RPMI8226 (cell line): ENCODE measurements around the gene PIGL.
A peak's percentile ranks its signal among the peaks of the same experiment; 100 is the strongest.
"Not testable (repeated sequence)": the region's sequence is repeated elsewhere in the genome, so short reads cannot be mapped to it uniquely, and the experiment has no call there.

ENCODE experiments used
- DNase-seq: peaks from one replicate; pipeline ENCODE4 v3.0.0-alpha.2; 2015

The PIGL gene

GRCh38 chr17:16281351-16281750 is 64.3 kb downstream of the PIGL start:
- no peak for DNase-seq

GRCh38 chr17:16282522-16282921 is 65.5 kb downstream of the PIGL start:
- no peak for DNase-seq

- no peak for DNase-seq
Measured at GRCh38 chr17:16283705-16284104, 66.7 kb downstream of the PIGL start.

DNA sequence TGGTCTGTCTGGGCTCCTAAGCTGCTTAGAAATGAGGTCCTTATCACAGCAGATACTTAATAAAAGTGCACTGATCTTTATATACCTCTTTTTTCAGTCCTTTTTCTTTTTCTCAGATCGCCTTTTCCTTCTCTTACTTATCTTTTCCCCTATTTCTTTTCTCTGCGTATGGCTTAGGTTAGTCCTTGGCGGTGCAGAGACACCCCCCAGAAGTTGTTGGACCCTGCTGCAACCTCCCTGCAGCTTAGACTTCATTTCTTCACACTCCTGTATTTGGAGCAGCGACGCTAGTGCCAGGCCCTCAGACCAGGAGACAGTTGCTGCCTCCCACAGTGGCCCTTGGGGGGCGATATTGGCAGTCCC is 68.6 kb downstream of the PIGL start:
- DNase-seq: no peak

DNA sequence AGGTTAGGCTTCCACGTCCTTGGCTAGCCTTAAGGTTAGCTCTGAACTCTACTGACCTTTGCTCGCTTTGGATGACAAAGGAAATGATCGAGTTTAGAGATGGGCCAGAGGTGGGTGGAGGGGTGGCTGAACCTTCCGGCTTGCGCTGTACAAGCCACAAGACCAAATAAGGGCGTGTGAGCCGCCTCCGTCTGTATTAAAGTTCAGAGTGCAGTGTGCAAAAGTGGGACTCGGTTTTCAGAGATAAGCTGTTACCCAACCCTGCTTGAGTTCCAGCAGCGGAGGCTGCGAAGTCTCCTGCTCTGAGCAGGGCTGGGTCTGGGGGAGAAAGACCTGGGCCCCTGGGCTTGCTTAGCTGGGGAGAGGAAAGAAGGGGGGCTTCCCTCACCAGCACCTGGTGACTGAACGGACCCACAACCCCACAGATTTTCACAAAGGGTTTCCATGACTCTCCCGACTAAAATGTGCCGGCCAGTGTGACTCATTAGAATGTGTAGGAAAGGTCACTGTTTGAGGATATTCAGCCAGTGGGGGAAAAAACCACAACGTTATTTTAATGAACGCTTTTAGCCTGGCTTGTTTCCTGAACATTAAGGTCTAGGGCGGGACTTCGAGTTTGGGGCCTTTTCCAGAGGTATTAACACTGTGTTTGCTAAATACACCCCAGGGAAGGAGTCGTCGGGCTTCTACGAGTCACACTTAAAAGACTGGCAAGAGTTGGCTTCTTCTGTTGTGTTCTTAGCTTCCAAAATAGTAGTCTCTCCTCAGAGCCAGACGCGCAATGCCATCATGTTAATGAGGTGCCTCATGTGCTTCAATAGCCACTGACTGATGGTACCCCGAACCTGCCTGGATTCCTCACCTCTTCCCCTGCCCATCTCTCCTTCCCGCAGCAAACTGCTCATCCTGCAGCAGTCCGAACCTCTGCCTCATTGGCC is 69.3 kb downstream of the PIGL start:
- DNase-seq: no peak

GRCh38 chr17:16286947-16287562 is 70.0 kb downstream of the PIGL start:
- no peak for DNase-seq

GRCh38 chr17:16287563-16288027 is 70.6 kb downstream of the PIGL start:
- peak; percentile 2 for DNase-seq

DNA sequence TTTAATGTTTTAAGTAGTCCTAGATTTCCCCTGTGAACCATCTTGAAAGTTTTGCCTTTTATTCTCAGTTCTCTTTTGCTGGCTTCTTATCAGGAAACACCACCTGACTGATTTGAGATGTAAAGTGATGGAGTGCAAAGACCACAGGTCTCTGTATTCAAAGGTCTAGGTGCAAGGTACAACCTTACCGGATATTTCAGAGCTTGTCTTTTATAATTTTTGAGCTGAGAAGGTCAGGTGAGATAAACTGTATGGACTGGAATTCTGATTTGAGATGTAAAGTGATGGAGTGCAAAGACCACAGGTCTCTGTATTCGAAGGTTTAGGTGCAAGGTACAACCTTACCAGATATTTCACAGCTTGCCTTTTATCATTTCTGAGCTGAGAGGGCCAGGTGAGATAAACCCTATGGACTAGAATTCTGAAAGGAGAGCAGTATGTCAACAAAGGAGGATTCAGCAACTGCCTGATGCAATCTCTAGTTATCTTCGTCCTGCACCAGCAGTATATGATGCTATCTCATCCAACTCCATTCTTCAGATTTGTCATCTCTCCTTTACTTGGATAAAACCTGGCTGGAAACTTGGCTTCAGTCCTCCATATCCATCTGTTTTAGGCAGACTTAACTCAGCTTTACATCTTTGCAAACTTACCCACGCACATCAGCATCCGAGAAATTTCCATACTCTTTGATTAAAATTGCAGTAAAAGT is 72.0 kb downstream of the PIGL start:
- no peak for DNase-seq

- DNase-seq: no peak
Measured at GRCh38 chr17:16293931-16294330, 76.9 kb downstream of the PIGL start.

DNA sequence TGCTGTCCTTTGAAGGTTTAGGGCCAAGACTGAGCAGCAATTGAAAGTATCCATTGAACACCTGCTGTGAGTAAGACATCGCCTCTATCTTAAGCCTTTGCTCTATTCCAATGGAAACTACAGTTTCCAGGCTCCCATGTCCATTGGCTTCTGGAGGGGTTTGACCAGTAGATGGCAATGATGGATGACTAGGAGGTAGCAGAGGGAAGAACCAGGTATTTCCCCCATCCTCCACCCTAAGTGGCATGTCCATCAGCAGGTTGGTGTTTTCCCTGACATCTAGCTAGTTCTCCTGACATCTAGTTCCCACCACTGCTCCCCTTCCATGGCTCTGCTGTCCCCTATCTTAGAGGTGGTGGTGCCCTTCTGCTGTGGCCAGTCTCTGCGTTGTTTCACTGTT is 77.5 kb downstream of the PIGL start:
- DNase-seq: no peak

GRCh38 chr17:16296072-16296471 is 79.1 kb downstream of the PIGL start:
- DNase-seq: not testable (repeated sequence)

- no peak for DNase-seq
Measured at GRCh38 chr17:16297367-16298139, 80.5 kb downstream of the PIGL start.

DNA sequence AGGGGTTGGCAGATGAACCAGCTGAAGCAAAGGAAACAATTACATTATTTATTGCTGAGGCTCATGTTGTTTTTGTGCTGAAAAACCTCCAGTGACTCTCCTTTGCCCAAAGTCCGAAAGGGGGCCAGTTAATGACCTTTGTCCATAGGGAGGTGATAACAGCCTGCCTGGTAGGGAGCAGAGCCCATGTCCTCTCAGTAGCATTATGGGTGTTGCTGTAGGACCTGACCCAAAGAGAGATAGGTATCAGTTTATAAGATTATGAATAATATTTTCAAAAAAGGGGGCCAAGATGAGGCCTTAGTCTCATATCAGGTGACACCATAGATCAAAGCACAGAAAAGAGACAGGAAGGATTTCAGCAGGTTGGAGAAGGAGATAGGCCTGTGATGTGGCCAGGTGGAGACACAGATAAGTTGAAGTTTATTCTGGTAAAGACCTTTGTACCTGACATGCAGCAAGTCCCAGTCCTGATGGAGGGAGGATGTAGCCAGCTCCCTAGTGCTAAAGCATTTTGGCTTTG is 81.2 kb downstream of the PIGL start:
- DNase-seq: no peak

GRCh38 chr17:16300554-16300953 is 83.5 kb downstream of the PIGL start:
- DNase-seq: no peak

- no peak for DNase-seq
Measured at GRCh38 chr17:16301963-16302855, 85.2 kb downstream of the PIGL start.

GRCh38 chr17:16302856-16303255 is 85.8 kb downstream of the PIGL start:
- DNase-seq: no peak

DNA sequence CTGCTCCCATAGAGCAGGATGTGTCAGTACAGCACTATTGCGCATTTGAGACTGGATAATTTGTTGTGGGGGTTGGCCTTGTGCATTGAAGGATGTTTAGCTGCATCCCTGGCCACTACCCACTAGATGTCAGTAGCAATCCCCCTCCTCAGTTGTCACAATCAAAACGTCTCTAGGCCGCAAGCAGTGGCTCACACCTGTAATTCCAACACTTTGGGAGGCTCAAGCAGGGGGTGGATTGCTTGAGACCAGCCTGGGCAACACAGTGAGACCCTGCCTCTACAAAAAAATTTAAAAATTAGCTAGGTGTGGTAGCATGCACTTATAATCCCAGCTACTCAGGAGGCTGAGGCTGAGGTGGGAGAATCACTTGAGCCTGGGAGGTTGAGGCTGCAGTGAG is 87.8 kb downstream of the PIGL start:
- DNase-seq: peak; percentile 3

DNA sequence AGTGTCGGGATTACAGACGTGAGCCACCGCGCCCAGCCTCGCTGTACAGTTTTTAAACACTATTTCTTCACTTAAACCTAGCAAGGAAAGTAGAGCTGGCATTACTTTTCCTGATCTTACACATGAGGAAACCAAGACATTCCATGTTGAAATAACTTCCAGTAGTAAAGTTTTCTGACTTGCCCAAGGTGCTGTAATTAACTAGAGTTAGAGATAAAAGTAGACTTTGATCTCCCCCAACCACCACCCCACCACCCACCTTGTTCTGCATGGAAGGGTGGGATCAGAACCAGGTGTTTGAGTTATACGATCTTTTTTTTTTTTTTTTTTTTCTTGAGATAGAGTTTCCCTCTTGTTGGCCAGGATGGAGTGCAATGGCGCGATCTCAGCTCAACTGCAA is 89.2 kb downstream of the PIGL start:
- DNase-seq: no peak

DNA sequence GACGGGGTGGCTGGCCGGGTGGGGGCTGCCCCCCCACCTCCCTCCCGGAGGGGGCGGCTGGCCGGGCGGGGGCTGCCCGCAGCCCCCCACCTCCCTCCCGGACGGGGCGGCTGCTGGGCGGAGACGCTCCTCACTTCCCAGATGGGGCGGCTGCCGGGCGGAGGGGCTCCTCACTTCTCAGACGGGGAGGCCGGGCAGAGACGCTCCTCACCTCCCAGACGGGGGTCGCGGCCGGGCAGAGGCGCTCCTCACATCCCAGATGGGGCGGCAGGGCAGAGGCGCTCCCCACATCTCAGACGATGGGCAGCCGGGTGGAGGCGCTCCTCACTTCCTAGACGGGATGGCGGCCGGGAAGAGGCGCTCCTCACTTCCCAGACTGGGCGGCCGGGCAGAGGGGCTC is 95.1 kb downstream of the PIGL start:
- not testable (repeated sequence) for DNase-seq

DNA sequence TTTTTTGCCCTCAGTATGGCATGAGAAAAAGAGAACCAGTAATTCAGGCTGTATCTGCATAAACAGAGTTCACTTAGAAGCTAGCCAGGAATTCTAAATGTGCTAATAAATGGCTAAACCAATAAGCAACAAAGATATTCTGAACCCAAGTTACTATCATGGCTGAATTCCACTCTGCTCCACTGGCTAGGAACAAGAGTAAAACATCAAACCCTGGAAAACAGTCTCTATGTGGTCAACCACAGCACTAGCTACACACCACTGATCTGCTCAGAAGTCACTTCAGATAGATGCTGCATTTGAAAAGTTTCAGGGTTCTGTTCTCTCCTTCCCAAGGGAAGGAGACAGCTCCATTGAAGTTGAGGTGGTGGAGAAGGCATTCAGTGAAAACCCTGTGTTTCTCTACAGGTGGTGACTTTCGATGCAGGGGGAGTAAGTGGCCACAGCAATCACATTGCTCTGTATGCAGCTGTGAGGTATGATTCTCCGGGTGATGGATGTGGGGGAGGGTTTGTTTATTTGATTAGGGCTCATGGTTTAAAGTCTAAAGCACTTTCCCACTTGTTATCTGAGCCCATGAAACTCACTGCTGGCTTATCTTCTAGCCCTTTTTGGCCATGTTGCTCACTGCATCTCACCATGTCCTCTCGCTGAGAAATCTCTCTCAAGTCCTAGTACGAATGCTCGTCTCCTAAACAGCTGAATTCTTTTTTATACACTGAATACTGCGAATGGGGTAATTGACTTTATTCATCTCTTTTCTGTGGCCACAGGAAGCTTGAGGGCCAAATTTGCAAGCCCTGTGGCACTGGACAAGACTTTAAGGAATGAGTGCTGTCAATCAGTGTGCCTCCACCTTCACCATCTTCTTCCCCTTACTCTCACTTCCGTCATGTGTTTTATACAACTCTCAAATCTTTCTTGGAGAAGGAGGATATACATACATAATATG is 96.4 kb downstream of the PIGL start:
- DNase-seq: no peak
